Nucleus accumbens (tissue), 56 donors: Measurements from ENCODE around the gene VTN.

Experiments
- DNase-seq, 56 donors: peaks; one replicate each; lab custom pipeline; 2025; lab: John Stamatoyannopoulos, UW

VTN gene

DNA sequence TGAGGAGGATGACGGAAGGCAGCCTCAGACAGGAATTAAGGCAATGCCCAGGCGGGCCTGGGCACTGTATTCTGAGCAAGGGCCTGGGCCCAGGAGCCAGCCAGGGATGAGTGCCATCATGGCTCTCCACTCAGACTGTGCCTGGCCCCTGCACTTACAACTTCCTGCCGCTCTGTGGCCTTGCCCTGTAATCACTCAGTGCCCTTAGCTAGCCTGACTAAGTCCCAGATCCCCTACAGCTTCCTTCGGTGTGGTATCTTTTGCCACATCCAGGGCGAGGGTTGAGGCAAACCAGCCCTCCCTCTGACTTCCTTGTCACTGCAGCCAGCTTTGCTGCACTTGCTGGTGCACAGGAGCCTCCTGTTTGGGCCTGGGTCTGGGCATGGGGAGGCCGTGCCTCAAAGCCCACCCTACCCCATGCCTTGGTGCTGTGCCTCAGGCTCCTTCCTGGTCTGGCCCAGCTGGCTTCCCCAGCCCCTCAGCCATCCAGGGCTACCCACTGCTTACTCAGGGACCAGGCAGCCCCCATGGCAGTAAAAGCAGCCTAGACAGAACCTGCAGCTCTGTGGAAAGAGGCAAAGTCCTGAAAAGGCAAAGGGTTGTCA, 26.6 kb upstream of the VTN start:
- no peak for DNase-seq

DNA sequence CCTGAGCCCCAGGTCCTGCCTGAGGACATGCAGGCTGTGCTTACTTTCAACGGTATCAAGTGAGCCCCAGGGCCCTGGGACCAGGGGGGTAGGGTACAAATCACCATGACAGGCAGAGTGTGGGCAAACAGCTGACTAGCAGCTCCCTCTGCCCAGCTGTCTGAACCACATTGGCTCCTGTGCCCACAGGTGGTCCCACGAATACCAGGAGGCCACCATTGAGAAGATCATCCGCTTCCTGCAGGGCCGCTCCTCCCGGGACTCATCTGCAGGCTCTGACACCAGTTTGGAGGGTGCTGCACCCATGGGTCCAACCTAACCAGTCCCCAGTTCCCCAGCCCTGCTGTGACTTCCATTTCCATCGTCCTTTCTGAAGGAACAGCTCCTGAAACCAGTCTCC, 25.9 kb upstream of the VTN start:
- no peak for DNase-seq

DNA sequence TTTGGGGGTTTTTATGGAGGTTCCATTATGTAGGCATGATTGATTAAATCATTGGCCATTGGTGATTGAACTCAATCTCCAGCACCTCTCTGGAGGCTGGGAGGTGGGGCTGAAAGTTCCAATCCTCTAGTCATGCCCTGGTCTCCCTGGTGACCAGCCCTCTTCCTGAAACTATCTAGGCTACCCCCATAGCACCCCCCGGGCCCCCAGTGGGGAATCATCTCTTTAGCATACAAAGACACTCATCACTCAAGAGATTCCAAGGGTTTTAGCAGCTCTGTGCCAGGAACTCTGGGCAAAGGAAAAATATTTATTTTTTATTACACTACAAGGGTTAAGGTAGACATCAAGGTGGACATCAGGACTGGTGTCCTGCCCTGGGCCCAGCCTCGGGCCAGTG, 25.3 kb upstream of the VTN start:
- no peak for DNase-seq

DNA sequence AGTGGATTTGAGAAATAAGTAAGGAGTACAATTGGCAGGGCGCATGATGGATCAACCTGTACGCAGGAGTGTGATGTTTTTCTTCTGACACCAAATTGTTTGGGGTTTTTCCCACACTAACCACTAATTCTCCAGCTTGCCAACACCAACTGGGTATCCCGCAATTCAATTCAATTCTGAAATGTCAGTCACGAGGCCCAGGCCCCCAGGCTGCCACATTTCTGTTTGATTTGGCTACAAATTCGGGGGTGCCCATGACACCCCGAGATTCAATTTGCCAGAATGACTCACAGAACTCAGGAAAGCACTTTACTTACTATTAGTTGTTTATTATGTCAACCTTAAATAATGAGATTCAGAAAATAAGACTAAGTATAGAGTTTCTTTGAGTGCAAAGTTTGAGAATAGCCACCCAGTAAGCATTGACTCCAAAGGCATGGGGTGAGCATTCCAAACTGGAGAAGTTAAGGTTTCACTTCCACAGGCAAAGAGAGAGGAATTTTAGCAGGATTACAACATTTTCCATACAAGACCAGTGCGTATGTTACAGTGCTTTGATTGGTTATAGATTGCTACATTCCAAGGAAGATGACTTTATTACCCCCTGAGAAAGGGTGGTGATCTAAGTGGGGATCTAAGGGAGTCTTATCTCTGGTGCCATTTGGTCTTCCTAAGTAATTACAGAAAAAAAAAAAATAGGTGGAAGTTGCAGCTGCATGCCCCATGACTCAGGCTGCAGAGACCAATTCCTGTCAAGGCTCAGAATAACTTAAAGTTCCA, 24.4 kb upstream of the VTN start:
- no peak for DNase-seq

DNA sequence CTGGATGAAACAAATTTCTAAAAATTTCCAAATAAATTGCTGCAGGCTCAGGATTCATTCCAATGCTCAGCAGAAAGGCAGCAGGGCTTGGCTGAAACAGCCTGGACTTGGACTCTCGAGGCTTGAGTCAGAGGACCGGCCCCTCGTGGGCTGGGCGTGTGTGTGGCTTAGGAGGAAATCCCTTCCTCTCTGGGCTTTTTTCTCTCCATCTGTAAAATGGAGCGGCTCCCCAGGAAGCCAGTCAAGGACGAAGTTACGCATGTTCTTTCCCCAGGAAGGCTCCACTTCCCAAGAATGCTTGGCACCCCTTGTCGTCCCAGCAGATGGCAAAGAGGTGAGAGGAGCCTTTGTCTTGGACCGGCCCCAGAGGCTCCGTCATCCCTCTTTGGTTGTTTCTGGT, 22.4 kb upstream of the VTN start:
- no peak for DNase-seq

DNA sequence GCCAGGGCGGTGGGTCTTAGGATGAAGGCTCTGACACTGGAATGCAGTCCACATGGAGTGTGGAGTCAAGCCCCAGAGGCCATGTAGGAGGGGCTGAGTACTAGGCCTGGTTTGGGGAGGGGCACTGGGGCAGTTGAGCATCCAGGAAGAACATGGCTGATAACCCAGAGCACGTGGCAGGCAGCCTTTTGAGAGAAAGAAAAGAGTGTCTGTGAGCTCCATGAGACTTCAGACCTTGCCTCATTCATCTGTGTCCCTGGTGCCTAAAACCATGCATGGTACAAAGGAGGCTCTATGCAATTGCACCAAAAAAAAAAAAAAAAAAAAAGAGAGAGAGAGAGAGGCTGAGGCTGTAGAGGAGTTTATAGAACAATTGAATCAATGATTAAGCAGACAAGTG, 21.3 kb upstream of the VTN start:
- DNase-seq, result no peak

DNA sequence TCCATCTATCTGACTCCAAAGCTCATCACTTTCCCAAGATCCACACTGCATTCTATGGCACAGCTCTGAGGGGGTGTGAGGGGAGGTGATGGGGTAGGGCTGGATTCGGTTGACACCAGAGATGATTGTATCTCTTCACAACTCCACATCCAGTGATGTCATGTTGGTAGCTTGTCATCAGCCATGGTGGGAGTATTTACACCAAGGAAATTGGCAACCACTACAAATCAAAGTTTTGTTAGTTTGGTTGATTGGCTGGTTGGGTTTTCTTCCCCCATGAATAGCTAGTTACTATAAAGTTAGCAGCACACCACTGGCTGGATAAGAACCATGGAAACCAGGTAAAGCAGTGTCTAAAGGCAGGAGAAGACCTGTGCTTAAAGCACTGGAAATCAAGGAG, 20.9 kb upstream of the VTN start:
- DNase-seq, result no peak

DNA sequence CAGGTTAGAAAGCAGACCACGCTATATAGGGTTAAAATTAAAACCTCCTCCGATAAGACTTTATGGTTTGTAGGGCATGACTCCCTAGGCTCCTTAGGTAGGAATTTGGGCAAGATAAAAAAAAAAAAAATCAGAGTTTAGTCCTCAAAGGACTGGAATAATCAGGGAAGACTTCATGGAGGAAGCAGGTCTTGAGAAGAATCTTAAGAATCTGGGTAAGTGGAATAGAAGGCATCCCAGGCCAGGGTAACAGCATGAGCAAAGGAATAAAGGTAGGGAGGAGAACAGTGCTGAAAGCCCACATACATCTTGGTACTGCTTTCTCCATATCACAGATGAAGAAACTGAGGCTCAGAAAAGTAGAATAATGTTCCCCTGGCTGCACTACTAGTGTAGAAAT, 20.5 kb upstream of the VTN start:
- no peak for DNase-seq

DNA sequence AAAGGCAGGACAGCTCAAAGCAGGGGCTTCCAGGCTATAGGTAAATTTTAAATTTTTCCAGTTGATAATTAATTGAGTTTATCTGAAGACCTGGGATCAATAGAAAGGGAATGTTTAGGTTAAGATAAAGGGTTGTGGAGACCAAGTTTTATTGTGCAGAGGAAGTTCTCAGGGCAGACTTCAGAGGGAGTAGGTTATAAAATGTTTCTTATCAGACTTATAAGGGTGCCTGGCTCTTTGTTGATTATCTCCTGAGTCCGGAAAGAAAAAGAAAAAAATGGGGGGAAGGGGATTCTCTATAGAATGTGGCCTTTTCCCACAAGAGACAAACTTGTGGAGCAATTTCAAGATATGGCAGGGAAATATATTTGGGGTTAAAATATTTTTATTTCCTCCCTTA, 20.0 kb upstream of the VTN start:
- no peak for DNase-seq

DNA sequence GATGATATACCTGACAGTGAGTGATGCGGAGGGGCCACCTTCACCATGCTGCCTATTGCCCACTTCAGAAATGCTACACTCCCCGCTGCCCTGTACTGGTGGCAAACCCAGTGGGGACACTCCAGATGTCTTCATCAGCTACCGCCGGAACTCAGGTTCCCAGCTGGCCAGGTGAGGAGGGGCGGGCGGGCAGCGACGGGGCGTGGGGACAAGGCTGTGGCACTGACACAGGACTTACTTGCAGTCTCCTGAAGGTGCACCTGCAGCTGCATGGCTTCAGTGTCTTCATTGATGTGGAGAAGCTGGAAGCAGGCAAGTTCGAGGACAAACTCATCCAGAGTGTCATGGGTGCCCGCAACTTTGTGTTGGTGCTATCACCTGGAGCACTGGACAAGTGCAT, 18.0 kb upstream of the VTN start:
- no peak for DNase-seq

DNA sequence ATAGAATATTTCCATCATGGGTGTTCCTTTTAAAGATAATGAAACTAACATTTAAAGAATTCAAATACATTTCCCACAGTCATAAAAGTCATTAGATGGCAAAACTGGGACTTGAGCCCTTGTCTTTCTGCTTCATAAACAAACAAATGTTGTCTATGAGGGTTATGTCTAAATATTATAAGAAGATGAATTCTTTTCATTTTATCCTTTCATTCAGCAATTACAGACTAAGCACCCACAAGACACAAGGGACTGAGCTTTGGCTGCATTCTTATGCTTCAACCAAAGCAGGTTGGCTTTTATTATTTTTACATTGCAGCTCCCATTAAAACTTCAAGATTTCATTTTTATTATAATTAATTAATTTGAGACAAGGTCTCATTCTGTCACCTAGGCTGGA, 16.3 kb upstream of the VTN start:
- DNase-seq, result no peak

DNA sequence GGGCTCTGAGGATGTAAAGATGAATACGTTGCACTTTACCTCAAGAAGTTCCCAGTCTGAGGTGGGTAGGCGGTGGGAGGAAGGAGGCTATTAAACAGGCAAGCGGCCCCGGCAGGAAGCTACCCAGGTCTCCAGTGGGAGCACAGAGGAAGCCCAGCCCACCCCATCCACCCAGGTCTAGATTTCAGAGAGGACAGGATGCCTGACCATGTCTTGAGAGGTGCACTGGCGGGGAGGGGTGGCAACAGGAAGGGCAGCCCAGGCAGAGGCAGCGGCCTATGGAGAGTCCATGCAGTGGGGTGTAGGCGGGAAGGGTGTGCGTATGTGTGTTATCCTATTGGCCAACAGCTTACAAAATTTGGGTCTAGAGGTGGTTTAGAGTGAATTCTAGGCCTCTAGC, 15.3 kb upstream of the VTN start:
- no peak for DNase-seq

DNA sequence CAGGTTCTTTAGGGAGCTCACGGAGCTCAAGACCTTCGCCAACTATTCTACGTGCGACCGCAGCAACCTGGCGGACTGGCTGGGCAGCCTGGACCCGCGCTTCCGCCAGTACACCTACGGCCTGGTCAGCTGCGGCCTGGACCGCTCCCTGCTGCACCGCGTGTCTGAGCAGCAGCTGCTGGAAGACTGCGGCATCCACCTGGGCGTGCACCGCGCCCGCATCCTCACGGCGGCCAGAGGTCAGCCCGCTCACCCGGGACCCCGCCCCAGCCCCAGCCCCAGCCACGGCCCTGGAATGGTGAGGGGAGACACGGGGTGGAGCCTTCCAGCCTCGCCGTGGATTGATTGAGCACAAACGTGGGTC, 14.9 kb upstream of the VTN start:
- no peak for DNase-seq

DNA sequence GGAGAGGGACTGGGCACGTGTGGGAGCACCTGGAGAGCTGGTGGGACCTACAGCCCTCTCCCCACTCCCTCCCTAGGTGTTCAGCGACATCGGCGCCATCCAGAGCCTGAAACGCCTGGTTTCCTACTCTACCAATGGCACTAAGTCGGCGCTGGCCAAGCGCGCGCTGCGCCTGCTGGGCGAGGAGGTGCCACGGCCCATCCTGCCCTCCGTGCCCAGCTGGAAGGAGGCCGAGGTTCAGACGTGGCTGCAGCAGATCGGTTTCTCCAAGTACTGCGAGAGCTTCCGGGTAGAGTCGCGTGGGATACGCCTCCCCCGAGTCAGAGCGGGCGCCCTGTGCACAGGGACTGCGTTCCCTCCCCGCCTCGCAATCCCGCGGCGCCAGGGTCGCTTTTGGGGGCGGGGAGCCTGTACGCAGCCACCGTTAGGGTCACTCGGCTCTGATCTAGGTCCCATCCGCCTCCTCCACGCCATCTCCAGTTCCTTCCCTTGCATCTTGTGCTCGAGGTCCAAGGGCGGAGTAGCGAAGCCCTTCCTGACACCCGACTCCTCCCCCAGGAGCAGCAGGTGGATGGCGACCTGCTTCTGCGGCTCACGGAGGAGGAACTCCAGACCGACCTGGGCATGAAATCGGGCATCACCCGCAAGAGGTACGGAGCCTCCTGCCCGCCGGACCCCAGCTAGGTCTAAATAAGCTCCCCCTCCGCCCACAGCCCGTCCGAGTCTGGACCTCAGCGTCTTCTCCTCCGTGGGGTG, 14.4 kb upstream of the VTN start:
- peak in 7 of 56 donors; percentile 12 to 42 (median 26) for DNase-seq

DNA sequence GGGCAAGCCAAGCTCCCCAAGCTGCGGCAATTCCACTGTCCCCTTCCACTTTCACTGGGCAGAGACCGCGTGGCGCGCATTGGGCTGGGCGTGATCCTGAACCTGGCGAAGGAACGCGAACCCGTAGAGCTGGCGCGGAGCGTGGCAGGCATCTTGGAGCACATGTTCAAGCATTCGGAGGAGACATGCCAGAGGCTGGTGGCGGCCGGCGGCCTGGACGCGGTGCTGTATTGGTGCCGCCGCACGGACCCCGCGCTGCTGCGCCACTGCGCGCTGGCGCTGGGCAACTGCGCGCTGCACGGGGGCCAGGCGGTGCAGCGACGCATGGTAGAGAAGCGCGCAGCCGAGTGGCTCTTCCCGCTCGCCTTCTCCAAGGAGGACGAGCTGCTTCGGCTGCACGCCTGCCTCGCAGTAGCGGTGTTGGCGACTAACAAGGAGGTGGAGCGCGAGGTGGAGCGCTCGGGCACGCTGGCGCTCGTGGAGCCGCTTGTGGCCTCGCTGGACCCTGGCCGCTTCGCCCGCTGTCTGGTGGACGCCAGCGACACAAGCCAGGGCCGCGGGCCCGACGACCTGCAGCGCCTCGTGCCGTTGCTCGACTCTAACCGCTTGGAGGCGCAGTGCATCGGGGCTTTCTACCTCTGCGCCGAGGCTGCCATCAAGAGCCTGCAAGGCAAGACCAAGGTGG, 11.2 kb upstream of the VTN start:
- peak in 14 of 56 donors; percentile 16 to 63 (median 32) for DNase-seq

DNA sequence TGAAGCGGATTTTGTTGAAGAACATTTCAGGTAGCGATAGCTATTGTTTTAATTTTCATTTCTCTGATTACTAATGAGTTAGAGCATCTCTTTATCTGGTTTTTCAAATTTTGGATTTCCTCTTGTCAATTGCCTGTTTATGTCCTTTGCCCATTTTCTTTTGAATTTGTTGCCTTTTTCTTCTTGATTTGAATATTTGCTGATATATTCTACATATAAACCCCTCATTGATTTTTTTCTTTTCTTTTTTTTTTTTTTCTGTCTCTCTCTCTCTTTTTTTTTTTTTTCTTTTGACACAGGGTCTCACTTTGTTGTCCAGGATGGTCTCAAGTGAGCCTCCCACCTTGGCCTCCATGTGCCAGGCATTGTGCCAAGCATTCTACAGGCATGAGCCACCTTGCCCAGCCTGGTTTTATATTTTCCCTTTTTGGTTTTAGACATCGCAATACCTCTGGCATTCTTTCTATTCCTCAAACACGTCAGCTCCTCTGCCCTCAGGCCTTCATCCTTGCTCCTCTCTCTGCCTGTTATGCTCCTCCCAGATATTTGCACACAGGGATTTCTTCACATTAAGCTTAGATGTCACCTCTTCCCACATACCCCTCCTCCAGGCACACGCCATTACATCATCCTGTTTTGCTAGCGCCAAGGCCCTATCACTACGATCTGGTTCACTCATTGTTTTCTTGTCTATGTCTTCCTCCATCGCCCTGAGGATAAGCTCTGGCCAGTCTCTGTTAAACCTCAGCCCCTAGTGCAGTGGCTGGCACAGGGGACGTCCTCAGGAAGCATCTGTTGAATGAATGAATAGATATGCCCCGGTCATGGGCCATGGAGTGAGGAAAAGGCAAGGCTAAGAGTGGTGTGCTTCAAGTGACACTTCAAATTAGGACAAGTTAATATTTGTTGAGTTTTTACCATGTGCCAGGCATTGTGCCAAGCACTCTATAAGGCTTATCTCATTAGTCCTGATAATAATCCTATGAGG, 10.0 kb upstream of the VTN start:
- peak in 3 of 56 donors; percentile 6 to 41 (median 19) for DNase-seq

DNA sequence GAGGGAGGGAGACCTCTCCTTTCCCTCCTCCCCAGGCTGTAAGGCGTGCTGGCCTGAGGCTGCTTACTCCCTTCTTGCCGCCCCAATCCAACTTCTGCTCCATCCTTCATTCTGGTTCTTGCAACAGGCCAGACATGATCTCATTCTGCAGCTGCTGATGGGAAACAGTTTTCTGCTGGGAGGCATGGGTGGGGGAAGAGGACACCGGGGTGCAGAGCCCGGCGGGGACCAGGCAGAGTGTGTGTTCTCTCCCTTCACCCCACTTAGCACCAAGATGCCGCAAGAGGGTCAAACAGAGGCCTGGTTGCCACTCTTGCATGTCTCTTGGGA, 2.8 kb upstream of the VTN start:
- no peak for DNase-seq

DNA sequence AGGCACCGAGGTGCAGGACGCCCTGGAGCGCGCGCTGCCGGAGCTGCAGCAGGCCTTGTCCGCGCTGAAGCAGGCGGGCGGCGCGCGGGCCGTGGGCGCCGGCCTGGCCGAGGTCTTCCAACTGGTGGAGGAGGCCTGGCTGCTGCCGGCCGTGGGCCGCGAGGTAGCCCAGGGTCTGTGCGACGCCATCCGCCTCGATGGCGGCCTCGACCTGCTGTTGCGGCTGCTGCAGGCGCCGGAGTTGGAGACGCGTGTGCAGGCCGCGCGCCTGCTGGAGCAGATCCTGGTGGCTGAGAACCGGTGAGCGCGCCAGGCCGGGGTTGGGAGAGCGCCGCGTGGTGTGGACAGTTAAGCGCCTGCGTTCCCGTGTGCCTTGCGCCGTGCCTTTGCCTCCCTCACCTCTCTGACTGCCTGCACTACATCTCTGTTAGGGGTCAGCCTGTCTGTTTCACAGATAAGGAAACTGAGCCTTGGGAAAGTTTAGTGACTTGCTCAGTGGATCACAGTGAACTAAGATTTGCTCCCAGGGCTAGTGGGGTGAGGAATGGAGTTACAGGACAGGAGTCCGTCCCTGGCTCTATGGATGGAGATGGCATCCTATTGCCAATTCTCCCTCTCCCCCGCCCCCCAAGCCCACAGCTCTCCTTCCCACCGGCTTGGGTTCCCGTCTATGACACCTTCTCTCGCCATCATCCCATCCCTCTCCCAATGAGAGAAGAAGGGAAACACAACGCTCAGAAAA, 2.3 kb upstream of the VTN start:
- peak in 19 of 56 donors; percentile 9 to 70 (median 42) for DNase-seq
